HT1080 (cell line): ENCODE measurements around the gene HOTAIR. TPM values are rescaled to one million over a fixed set of nuclear protein-coding genes. Genes with fewer than 3 reads are reported as not detected.
A peak's percentile ranks its signal among the peaks of the same experiment; 100 is the strongest.

Experiments
- DNase-seq: peaks from one replicate; pipeline ENCODE4 v3.0.0-alpha.2; 2015; ENCODE audit warnings: low read depth
- total RNA-seq: library from RNA; depleted of rRNA; stranded (reverse); fragments of >200 nt; shearing (Covaris generic); gene quantifications from 2 replicates; pipeline ENCODE4 v1.2.3, GENCODE V29; 2014

Gene HOTAIR
- total RNA-seq, 1 experiment from 2014 or later: 0.88 TPM

- DNase-seq: peak; percentile 15
Observed at GRCh38 chr12:53948650-53949593, 25.8 kb downstream of the HOTAIR start.

- no peak for DNase-seq
Observed at GRCh38 chr12:53947743-53948142, 27.0 kb downstream of the HOTAIR start.

GRCh38 chr12:53944907-53945847 is 29.6 kb downstream of the HOTAIR start:
- no peak for DNase-seq

GRCh38 chr12:53944209-53944608 is 30.5 kb downstream of the HOTAIR start:
- DNase-seq: no peak

- no peak for DNase-seq
Observed at GRCh38 chr12:53942467-53942997, 32.2 kb downstream of the HOTAIR start.

GRCh38 chr12:53941750-53942149 is 33.0 kb downstream of the HOTAIR start:
- no peak for DNase-seq

GRCh38 chr12:53941187-53941586 is 33.6 kb downstream of the HOTAIR start:
- DNase-seq: no peak

GRCh38 chr12:53940443-53941014 is 34.2 kb downstream of the HOTAIR start:
- DNase-seq: no peak

- peak; percentile 5 for DNase-seq
Observed at GRCh38 chr12:53939141-53940108, 35.3 kb downstream of the HOTAIR start.

- peak; percentile 99 for DNase-seq
Observed at GRCh38 chr12:53938326-53939140, 36.2 kb downstream of the HOTAIR start, which contains the start of gene HOXC13. HOXC13 (plus strand) TSS chr12:53938831; CDS start chr12:53938907, 76 bp downstream.

- DNase-seq: no peak
Observed at GRCh38 chr12:53937596-53938325, 37.0 kb downstream of the HOTAIR start.

- no peak for DNase-seq
Observed at GRCh38 chr12:53937099-53937498, 37.7 kb downstream of the HOTAIR start.

- no peak for DNase-seq
Observed at GRCh38 chr12:53935383-53936341, 39.1 kb downstream of the HOTAIR start.

GRCh38 chr12:53932915-53933314 is 41.8 kb downstream of the HOTAIR start:
- DNase-seq: no peak

GRCh38 chr12:53931844-53932581 is 42.7 kb downstream of the HOTAIR start:
- no peak for DNase-seq

- no peak for DNase-seq
Observed at GRCh38 chr12:53930591-53931255, 44.0 kb downstream of the HOTAIR start.
